Muscle layer of duodenum (tissue), 2 donors: Measurements from ENCODE around the gene LDB2.

Experiments used
- H3K27ac ChIP-seq: one replicate; pipeline ENCODE4 v1.7.0; 2013; ENCODE audit warnings: mild to moderate bottlenecking, low read length
- H3K27me3 ChIP-seq: one replicate; pipeline ENCODE4 v1.7.0; 2013; ENCODE audit warnings: low read depth, mild to moderate bottlenecking, control low read depth, low read length
- H3K36me3 ChIP-seq, 2 donors: one replicate each; pipeline ENCODE4 v1.7.0; 2013; ENCODE audit warnings: low read length in 2 of 2, control low read depth in 1 of 2, mild to moderate bottlenecking in 1 of 2; ENCODE audit not compliant: insufficient read depth in 2 of 2, control insufficient read depth in 1 of 2
- H3K4me1 ChIP-seq, 2 donors: one replicate each; pipeline ENCODE4 v1.7.0; 2013; ENCODE audit warnings: low read length in 2 of 2, mild to moderate bottlenecking in 2 of 2, control low read depth in 1 of 2, moderate library complexity in 1 of 2; ENCODE audit not compliant: insufficient read depth in 2 of 2, control insufficient read depth in 1 of 2
- H3K4me3 ChIP-seq, 2 donors: one replicate each; pipeline ENCODE4 v1.7.0; 2013; ENCODE audit warnings: low read length in 2 of 2, low read depth in 1 of 2, mild to moderate bottlenecking in 1 of 2
- H3K9me3 ChIP-seq, 2 donors: one replicate each; pipeline ENCODE4 v1.7.0; 2013; ENCODE audit warnings: low read length in 2 of 2, control low read depth in 1 of 2, mild to moderate bottlenecking in 1 of 2; ENCODE audit not compliant: control insufficient read depth in 1 of 2
- donor health status: healthy.

Gene LDB2

DNA sequence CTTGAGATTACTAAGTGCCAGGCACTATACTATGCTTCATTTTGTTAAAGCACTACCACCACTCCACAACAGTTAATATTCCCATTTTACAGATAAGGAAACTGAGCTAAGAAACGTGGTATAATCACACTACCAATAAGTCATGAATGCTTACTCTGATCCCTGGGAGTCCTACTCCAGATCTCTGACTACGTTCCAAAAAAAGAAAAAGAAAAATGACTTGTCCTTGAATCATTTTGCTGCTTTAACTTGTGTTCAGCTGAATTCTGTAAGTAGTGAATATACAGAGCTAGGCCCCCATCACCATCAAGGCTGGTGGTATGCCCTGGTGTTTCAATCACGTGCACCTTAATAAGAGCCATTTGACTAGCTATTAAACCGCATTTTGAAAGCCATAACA is 39.4 kb downstream of the LDB2 start:
- no peaks in the 10 kb centered on the region for H3K36me3 ChIP-seq
- no peaks in the 10 kb centered on the region for H3K9me3 ChIP-seq
- peak overlapping the region; percentile 19 for H3K27ac ChIP-seq
- no peaks in the 10 kb centered on the region for H3K4me1 ChIP-seq
- no peaks in the 10 kb centered on the region for H3K27me3 ChIP-seq
- no peak overlapping the region for H3K4me3 ChIP-seq

GRCh38 chr4:16858275-16858752 is 40.1 kb downstream of the LDB2 start:
- H3K9me3 ChIP-seq: no peaks in the 10 kb centered on the region
- no peaks in the 10 kb centered on the region for H3K4me1 ChIP-seq
- no peak overlapping the region for H3K4me3 ChIP-seq
- no peaks in the 10 kb centered on the region for H3K27me3 ChIP-seq
- no peak overlapping the region for H3K27ac ChIP-seq
- H3K36me3 ChIP-seq: no peaks in the 10 kb centered on the region

DNA sequence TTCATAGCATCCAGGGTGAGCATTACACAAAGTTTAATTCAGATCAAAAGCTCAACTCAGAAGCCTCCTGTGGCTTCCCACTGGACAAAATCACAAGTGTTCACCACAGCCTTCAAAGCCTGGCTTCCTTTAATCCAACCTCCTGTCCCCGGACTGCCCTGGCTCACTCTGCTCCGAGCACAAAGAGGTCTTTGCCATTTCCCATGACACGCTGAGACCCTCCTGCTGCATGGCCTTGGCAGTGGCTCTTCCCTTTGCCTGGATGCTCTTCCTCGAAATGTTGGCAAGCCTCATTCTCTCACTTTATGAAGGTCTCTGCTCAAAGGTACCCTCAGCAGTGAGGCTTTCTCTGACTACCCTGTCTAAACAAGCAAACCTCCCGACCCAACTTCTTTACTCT is 41.0 kb downstream of the LDB2 start:
- Histone ChIP-seq H3K36me3 (no peaks in the 10 kb centered on the region), H3K27ac (no peak overlapping the region), H3K4me1 (no peaks in the 10 kb centered on the region), H3K27me3 (no peaks in the 10 kb centered on the region), H3K9me3 (no peaks in the 10 kb centered on the region), H3K4me3 (no peak overlapping the region)

- Histone ChIP-seq H3K9me3 (no peaks in the 10 kb centered on the region), H3K4me1 (no peaks in the 10 kb centered on the region), H3K27ac (no peak overlapping the region)
These were observed 44.8 kb downstream of the LDB2 start for GRCh38 chr4:16853640-16854039.

DNA sequence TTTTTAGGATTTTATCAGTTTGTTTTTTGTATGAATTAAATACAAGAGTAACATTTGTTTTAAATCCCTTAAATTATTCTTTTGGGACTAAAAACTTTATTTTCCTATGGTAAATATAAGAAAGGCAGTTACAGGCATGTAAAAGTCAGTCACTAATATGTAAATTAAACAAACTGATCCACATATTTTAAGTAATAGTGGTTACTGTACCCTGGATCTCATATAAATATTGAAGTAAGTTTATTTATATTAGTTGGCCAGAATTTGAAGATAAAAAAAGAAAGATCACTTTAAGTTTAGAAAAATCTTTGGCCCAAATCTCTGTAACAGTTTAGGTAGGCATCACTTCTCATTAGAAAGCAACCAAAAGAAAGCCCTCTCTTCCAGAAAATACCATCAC is 45.8 kb downstream of the LDB2 start:
- Histone ChIP-seq H3K27me3 (no peaks in the 10 kb centered on the region), H3K4me3 (no peak overlapping the region), H3K36me3 (no peaks in the 10 kb centered on the region), H3K27ac (no peak overlapping the region), H3K4me1 (no peaks in the 10 kb centered on the region), H3K9me3 (no peaks in the 10 kb centered on the region)

More at GRCh38 chr4:16853640-16854039, 44.8 kb downstream of the LDB2 start:
- H3K36me3 ChIP-seq: no peaks in the 10 kb centered on the region
- no peaks in the 10 kb centered on the region for H3K27me3 ChIP-seq
- H3K4me3 ChIP-seq: no peak overlapping the region

- Histone ChIP-seq H3K27ac (no peak overlapping the region), H3K4me1 (no peaks in the 10 kb centered on the region)
These were observed 46.2 kb downstream of the LDB2 start for GRCh38 chr4:16852228-16852627.

GRCh38 chr4:16846540-16847117 is 51.8 kb downstream of the LDB2 start:
- Histone ChIP-seq H3K27me3 (no peaks in the 10 kb centered on the region), H3K27ac (no peak overlapping the region), H3K4me3 (no peak overlapping the region)

More at GRCh38 chr4:16852228-16852627, 46.2 kb downstream of the LDB2 start:
- Histone ChIP-seq H3K27me3 (no peaks in the 10 kb centered on the region), H3K9me3 (no peaks in the 10 kb centered on the region), H3K36me3 (no peaks in the 10 kb centered on the region), H3K4me3 (no peak overlapping the region)

GRCh38 chr4:16844816-16845586 is 53.4 kb downstream of the LDB2 start:
- H3K27ac ChIP-seq: no peak overlapping the region
- no peaks in the 10 kb centered on the region for H3K9me3 ChIP-seq
- no peaks in the 10 kb centered on the region for H3K36me3 ChIP-seq
- H3K4me3 ChIP-seq: no peak overlapping the region
- H3K4me1 ChIP-seq: peaks cover 0 to 11% of the 10 kb centered on the region in 2 donors
- H3K27me3 ChIP-seq: no peaks in the 10 kb centered on the region

More at GRCh38 chr4:16846540-16847117, 51.8 kb downstream of the LDB2 start:
- Histone ChIP-seq H3K36me3 (no peaks in the 10 kb centered on the region), H3K4me1 (peaks cover 0 to 11% of the 10 kb centered on the region in 2 donors), H3K9me3 (no peaks in the 10 kb centered on the region)

DNA sequence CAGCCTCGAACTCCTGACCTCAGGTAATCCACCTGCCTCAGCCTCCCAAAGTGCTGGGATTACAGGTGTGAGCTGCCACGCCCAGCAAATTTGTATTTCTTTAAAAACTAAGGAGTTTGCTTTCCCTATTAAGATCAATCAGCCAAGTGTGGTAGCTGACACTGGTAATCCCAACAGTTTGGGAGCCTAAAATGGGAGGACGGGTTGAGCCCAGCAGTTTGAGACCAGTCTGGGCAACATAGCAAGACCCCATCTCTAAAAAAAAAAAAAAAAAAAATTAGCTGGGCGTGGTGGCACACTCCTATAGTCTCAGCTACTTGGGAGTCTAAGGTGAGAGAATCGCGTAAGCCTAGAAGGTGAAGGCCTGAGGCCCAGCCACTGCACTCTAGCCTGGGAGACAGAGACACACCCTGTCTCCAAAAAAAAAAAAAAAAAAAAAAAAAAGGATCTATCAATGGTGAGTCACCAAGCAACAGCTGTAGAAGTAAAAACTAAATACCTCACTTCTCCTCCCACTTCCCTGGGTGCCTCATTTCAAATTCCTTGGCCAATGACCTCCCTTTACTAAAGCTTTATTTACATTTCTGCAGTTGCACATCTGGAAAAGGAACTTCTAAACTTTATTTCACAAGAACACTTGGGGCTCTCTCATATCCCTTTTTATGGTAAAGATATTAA is 54.5 kb downstream of the LDB2 start:
- Histone ChIP-seq H3K4me1 (peaks cover 0 to 11% of the 10 kb centered on the region in 2 donors), H3K4me3 (no peak overlapping the region), H3K27me3 (no peaks in the 10 kb centered on the region), H3K36me3 (no peaks in the 10 kb centered on the region), H3K9me3 (no peaks in the 10 kb centered on the region), H3K27ac (no peak overlapping the region)

GRCh38 chr4:16838226-16838875 is 60.1 kb downstream of the LDB2 start:
- no peak overlapping the region for H3K4me3 ChIP-seq
- H3K36me3 ChIP-seq: no peaks in the 10 kb centered on the region
- H3K4me1 ChIP-seq: no peaks in the 10 kb centered on the region
- H3K9me3 ChIP-seq: no peaks in the 10 kb centered on the region
- H3K27me3 ChIP-seq: no peaks in the 10 kb centered on the region
- H3K27ac ChIP-seq: no peak overlapping the region

DNA sequence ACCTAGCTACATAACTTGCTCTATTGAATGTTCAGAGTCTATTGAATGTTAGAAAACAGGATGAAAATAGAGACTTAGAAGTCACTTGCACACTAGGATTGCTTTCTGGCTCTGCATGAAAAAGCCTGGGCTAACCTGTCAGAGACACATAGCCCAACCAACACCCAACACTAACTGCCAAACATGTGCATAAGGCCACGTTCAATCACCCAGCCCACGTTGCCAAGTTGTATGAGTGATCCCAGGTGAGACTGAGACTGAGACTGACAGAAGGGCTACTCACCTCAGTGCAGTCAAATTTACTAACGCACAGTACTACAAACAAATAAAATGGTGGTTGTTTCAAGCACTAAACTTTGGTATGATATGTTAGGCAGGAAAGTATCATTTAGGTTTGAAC is 61.0 kb downstream of the LDB2 start:
- Histone ChIP-seq H3K36me3 (no peaks in the 10 kb centered on the region), H3K27ac (no peak overlapping the region), H3K27me3 (no peaks in the 10 kb centered on the region), H3K9me3 (no peaks in the 10 kb centered on the region), H3K4me1 (no peaks in the 10 kb centered on the region), H3K4me3 (no peak overlapping the region)
